COLO829 (cell line): Measurements from ENCODE around the gene NAP1L4.

ENCODE experiments used
- DNase-seq: peaks from one replicate; pipeline ENCODE4 v3.0.0; 2012; ENCODE audit warnings: low spot score

NAP1L4 gene

GRCh38 chr11:2992997-2993325 is 832 bp upstream of the NAP1L4 start:
- no peak for DNase-seq

DNA sequence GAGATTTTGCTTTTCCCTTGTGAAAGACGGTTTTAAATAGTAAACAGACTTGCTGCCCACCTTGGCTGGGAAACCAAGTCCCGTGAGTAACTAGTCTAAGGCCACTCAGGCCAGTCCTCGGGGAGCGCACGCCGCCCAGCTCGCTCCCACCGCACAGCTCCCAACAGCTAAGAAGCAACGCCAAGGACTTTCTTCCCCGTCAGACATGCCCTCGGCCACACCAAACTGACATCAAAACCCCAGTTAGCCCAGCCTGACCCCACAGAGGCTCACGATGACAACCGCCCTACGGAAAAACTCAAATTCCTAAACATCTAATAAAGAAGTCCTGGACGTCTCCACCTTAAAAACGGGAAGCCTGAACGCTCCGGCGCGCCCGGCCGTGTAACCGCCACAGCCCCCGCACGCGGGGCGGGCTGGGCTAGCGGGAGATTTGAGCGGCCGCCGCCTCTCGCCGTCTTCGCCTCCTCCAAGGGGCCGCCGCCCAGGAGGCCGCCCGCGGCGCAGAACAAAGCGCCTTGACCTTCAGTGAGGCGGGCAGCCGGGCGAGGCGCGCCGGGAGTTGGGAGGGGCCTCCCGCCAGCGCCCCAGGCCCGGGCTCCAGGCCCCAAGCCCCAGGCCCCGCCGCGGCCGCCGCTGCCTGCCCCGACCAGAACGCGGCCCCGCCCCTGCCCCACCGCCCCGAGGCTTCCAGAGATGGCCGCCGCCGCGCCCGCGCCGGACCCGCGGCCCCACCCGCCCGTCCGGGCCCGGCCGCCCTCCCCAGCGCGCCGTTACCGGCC is 486 bp downstream of the NAP1L4 start:
- no peak for DNase-seq

- no peak for DNase-seq
These were observed 1.3 kb downstream of the NAP1L4 start for GRCh38 chr11:2990617-2991451.

DNA sequence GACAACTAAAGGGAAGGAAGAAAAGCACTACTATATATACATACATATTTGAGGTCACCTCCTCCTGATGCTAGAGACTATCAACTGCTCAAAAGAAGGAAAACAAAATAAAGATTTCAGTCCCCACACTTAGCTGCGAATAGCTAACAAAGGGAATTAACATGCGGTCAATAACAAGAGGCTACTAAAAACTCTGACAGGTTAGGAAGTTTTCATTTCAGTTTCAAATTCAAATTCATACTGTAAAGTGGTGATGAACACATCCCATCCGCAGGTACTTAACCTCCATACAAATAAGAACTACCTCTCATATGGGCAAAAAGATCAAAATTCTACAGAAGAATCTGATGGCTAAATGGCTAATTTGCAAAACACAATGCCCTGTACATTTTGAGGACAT is 2.6 kb downstream of the NAP1L4 start:
- DNase-seq, result no peak

DNA sequence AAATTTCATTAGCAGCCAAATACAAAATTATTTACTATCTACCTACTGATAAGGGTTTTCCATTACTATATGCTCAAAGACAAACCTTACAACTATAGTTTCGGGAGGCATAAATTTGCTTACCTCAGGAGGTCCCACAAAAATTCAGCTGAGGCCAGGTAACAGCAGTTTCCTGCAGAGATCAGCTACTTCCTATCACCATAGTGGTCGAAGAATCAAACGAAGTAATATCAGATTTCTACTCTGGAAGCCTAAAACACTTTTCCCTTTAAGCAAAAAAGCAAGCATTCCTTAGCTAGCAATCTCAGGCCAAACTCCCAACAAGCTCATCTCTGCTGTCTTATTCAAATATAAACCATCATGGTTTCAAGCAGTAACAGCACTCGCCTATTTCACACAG is 3.1 kb downstream of the NAP1L4 start:
- DNase-seq, result no peak

DNA sequence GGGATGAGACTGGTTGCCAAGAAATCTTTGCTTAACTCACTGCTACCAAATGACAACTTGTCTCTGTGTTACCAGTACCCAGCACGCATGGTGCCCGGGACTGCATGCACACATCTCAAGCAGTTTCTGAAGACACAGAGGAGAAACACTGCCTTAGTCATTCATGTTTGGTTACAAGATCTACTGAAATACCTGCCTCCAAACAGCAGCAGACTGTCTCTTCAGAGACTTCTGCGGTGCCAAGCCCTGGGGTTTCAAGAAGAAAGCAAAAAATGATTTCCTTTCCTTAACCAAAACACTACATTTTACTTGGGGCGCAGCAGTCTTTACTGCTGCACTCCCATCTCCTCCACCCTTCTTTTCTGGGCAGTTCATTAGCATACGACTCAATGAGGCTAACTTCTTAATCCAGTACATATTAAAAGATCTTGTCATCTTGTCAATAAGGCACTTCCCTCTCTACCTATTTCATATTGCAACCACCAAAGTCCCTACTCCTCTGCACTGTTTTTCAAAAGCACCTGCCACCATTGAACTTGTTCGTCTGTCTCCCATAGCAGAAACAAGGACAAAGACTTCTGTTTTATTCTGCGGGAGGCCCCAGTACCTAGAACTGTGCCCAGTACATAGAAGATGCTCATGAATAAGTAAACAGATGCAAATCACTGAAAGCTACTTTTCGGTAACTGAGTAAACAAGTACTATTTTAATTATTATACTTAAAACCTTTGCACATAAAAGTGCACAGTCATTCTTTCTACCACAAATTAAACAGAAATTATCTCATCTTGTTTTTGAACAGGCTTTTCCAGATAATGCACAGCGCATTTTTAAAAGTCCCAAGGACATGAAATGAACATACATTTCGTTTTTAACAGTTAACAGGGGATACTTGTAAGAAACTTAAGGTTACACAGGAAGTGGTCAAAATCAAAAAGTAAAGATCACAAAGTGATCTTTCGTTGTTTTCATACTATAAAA is 4.0 kb downstream of the NAP1L4 start:
- DNase-seq, result no peak

DNA sequence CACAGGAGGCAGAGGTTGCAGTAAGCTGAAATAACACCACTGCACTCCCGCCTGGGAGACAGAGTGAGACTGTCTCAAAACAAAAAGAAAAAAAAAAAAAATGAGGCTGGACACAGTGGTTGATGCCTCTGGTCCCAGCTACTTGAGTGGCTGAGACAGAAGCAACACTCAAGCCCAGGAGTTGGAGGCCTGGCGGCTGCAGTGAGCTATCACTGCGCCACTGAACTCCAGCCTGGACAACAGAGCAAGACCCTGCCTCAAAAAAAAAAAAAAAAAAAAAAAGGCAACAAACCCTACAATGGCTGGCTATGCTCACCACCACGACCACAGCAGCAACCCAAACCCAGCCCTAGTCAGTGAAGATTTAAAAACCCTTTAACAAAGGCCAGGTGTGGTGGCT is 8.2 kb downstream of the NAP1L4 start:
- no peak for DNase-seq

- DNase-seq, result no peak
These were observed 9.9 kb downstream of the NAP1L4 start for GRCh38 chr11:2982214-2982613.

GRCh38 chr11:2981130-2981529 is 11.0 kb downstream of the NAP1L4 start:
- no peak for DNase-seq

GRCh38 chr11:2980168-2980840 is 11.8 kb downstream of the NAP1L4 start:
- no peak for DNase-seq

DNA sequence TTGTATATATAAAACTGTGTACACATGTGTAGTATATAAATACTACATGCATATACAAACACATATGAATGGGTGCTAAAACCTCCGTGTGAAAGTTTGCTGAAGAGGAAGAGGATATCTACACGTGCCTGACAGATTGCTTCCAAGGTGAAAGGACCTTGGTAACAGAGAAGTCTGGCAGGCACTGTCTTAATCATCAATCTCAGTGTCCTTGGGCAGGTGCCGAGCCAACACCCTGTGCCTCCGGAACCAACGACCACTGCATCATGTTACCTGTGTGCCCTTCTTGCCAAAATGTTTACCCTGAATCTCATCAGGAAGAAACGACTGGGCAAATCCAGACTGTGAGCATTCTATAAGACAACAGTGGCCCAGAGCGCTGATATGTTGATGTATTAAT is 15.0 kb downstream of the NAP1L4 start:
- no peak for DNase-seq

DNA sequence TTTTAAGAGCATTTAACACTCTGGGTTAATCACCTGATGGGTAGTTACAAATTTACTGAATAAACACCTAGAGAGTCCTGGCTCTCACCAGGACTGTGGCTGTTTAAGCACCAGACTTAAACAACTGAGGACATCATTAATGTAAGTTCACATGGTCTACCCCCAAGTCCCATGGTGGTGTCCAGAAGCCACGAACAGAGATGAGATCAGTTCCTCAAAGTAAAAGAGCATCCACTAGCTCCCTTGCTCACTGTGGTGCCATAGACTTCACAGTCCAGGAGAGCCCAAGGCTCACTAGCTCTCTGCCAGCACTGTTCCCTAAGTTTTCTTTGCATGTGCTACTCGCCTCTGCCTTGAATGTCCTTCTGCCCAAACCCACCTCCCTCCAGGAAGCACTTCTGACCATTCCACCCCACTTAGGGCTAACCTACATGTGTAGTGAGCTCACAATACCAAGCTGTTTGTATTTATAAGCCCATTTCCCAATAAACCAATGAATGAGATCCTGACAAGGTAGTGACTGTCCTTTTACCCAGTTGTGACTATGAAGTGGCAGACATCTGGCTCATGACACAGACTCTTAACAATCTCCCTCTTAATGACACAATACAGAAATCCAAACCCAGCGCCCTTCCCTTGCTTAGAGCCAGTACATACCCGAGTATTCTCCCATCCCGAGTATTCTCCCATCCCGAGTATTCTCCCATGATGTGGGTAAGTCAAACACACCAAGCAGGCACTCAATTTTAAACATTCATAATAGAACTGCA is 15.7 kb downstream of the NAP1L4 start:
- no peak for DNase-seq

DNA sequence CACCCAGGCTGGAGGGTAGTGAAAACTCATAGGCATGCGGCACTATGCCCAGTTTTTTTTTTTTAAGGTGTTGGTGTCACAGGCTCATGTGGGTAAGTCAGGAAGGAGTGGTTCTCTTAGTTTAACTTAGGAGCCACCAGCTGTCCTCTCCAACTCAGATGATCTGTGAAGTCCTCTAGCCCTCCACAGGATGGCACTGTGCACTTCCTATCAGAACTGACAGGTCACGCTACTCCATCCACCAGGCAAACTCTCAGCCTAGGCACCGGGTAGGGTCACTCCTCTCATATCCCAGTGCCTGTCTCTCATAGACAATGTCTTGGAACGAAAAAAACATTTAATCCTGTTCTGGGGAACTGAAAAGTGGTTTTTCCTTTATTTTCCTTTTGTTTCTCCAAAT is 16.5 kb downstream of the NAP1L4 start:
- DNase-seq, result peak; percentile 58

GRCh38 chr11:2974272-2974671 is 17.9 kb downstream of the NAP1L4 start:
- no peak for DNase-seq

GRCh38 chr11:2968341-2968900 is 23.7 kb downstream of the NAP1L4 start:
- no peak for DNase-seq

GRCh38 chr11:2964782-2965181 is 27.3 kb downstream of the NAP1L4 start:
- DNase-seq, result no peak

DNA sequence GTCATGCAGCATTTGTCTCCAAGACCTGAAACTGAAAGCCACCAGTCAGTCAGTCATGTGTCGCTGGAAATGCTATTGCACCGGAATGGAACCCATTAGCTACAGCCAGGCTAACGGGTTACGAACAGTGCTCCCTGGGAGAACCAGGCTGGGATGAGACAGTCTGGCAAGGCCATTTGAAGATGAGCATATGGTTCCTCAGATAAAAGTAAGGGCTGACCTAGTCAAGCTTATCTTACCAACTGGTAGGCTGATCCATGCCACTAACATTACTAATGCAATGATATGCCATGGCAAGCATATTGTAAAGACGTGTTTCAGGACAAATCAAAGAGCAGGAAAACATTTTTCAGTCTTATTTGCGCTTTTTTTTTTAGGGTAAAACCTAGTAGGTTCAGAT is 28.4 kb downstream of the NAP1L4 start:
- no peak for DNase-seq

DNA sequence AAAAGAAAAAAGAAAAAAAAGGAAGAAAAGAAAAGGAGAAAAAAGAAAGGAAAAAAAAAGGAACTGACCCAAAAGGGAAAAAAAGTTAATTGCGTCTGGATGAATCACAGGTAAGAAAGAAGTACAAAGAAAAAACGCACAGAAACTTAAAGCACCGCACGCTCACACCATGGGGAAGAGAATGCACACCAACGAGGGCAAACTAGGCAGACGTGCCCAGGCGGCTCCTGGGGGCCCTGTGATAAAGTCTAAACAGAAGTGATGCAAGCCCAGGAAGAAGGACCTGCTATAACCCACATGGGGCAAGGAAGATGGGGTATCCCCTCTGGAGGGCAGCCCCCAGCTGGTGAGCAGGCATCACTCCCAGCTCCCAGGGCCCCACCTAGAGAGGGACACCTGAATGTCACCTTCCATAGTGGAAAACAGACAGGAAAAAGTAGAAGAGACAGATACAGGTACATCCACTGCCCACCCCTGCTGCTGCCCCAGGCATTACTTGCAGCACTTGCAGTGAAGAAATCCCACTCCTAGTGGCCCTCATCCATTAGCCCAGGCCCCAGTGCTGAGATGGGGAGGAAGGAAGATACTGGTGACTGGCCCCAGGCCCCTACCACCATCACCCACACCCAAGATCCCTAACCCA is 28.9 kb downstream of the NAP1L4 start:
- DNase-seq, result no peak

- no peak for DNase-seq
These were observed 31.0 kb downstream of the NAP1L4 start for GRCh38 chr11:2961080-2961479.

DNA sequence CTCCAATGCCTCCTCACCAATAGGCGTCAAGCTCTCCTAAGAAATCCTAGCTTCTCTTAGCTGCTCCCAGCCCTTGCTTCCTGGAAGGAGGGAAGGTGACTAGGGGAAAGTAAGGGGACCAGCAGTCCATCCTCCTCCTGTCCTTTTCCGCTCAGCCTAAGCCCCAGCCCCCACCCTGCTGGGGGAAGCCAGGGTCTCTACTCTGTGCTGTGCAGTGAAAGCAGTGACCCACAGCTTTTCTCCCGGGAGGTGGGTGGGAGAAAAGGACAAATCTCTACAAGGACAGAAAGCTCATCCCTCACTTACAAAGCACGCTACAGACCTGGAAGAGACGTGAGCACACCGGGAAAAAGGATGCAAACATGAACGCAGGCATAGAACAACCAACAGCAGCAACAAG is 32.0 kb downstream of the NAP1L4 start:
- DNase-seq, result no peak
